PC-3 (cell line): ENCODE results near the gene FAM9C. TPM values are rescaled to one million over a fixed set of nuclear protein-coding genes. Genes with fewer than 3 reads are reported as not detected.
A peak's percentile ranks its signal among the peaks of the same experiment; 100 is the strongest.
"Not testable (repeated sequence)": the region's sequence is repeated elsewhere in the genome, so short reads cannot be mapped to it uniquely, and the experiment has no call there.

Source experiments
- ATAC-seq: fragments of 200-7000 bp; cut with Tn5 transposase; 2 replicates; pipeline ENCODE4 v1.9.1; 2020; ENCODE audit warnings: mild to moderate bottlenecking, moderate library complexity
- BruUV-seq: library from RNA; stranded (reverse); fragments of 400-500 nt; replicated peaks from 2 replicates; lab custom pipeline; 2021; lab: Mats Ljungman, UMichigan
- CTCF ChIA-PET: fragments of 300-600 bp; sonication (Branson Sonifier 250); formaldehyde crosslinking; loops from one replicate; lab custom pipeline; 2022; ENCODE audit warnings: antibody characterized with exemption; lab: Charles Lee
- POLR2A ChIA-PET: fragments of 300-600 bp; sonication (Branson Sonifier 250); formaldehyde crosslinking; loops from one replicate; lab custom pipeline; 2022; ENCODE audit warnings: antibody characterized with exemption; ENCODE audit not compliant: unreplicated experiment; lab: Charles Lee
- DNase-seq: peaks from one replicate; pipeline ENCODE4 v3.0.0-alpha.2; 2015
- H2AFZ ChIP-seq: fragments of 300-600 bp; sonication (generic); 2 replicates; pipeline ENCODE4 v1.6.0; 2016; ENCODE audit warnings: antibody characterized with exemption, low read length
- H3F3A ChIP-seq: fragments of 300-600 bp; sonication (generic); one replicate; pipeline ENCODE4 v1.6.0; 2017; ENCODE audit warnings: antibody characterized with exemption, low read length, control low read depth, mild to moderate bottlenecking; ENCODE audit not compliant: unreplicated experiment
- H3K27ac ChIP-seq: fragments of 300-600 bp; sonication (generic); 2 replicates; pipeline ENCODE4 v1.5.1; 2016; ENCODE audit warnings: mild to moderate bottlenecking, low read length
- H3K27me3 ChIP-seq: fragments of 300-600 bp; sonication (generic); 2 replicates; pipeline ENCODE4 v1.6.1; 2016; ENCODE audit warnings: low read length, mixed read lengths
- H3K36me3 ChIP-seq: fragments of 300-600 bp; sonication (generic); 2 replicates; pipeline ENCODE4 v1.6.1; 2016; ENCODE audit warnings: low read depth, mixed run types, low read length, mixed read lengths
- H3K4me1 ChIP-seq: fragments of 300-600 bp; sonication (generic); 2 replicates; pipeline ENCODE4 v1.5.1; 2016; ENCODE audit warnings: low read length; ENCODE audit not compliant: insufficient read depth
- H3K4me2 ChIP-seq: fragments of 300-600 bp; sonication (generic); 2 replicates; pipeline ENCODE4 v1.6.0; 2016; ENCODE audit warnings: low read length
- H3K4me3 ChIP-seq: fragments of 300-600 bp; sonication (generic); 2 replicates; pipeline ENCODE4 v1.5.1; 2016; ENCODE audit warnings: mild to moderate bottlenecking, low read length, mixed read lengths
- H3K79me2 ChIP-seq: fragments of 300-600 bp; sonication (generic); 2 replicates; pipeline ENCODE4 v1.6.1; 2017; ENCODE audit warnings: low read length, mixed read lengths
- H3K9ac ChIP-seq: fragments of 300-600 bp; sonication (generic); 2 replicates; pipeline ENCODE4 v1.6.0; 2016; ENCODE audit warnings: mild to moderate bottlenecking, low read length
- H3K9me2 ChIP-seq: fragments of 300-600 bp; sonication (generic); replicated peaks from 2 replicates; pipeline ENCODE4 v1.6.1; 2016; ENCODE audit warnings: mixed run types, low read length, mixed read lengths
- H3K9me3 ChIP-seq: fragments of 300-600 bp; sonication (generic); 2 replicates; pipeline ENCODE4 v1.6.1; 2016; ENCODE audit warnings: low read length, mixed read lengths
- H4K20me1 ChIP-seq: fragments of 300-600 bp; sonication (generic); 2 replicates; pipeline ENCODE4 v1.6.1; 2016; ENCODE audit warnings: low read length, mixed read lengths
- CTCF ChIP-seq: fragments of 300-600 bp; sonication (generic); conservative IDR thresholded peaks from 2 replicates; pipeline ENCODE4 v1.5.1; 2017; ENCODE audit warnings: antibody characterized with exemption, low read depth, mild to moderate bottlenecking, low read length
- EZH2 ChIP-seq: fragments of 300-600 bp; sonication (generic); IDR thresholded peaks from one replicate; pipeline ENCODE4 v1.6.1; 2017; ENCODE audit warnings: antibody characterized with exemption, mild to moderate bottlenecking, low read length; ENCODE audit not compliant: unreplicated experiment
- EZH2phosphoT487 ChIP-seq: fragments of 300-600 bp; sonication (generic); IDR thresholded peaks from 2 replicates; pipeline ENCODE4 v1.6.1; 2018; ENCODE audit warnings: mild to moderate bottlenecking, antibody characterized with exemption, low read length, borderline replicate concordance
- intact Hi-C: fragments of 100-400 bp; cut with micrococcal nuclease; formaldehyde crosslinking; loops from 2 replicates; pipeline ENCODE4 v1.9.0; 2023
- total RNA-seq: library from RNA; depleted of rRNA; stranded (reverse); fragments of >200 nt; gene quantifications from 2 replicates; pipeline ENCODE4 v1.2.3, GENCODE V29; 2014

Gene FAM9C
- total RNA-seq, 1 experiment from 2014 or later: not detected

GRCh38 chrX:13086076-13086475, 41.7 kb upstream of the FAM9C start:
- Histone ChIP-seq H3K4me1 (peaks cover 20% of the 10 kb centered on the region), H3K9me2 (no peaks in the 10 kb centered on the region), H3K9ac (peak overlapping the region; percentile 59; the same call in 1 of the 2 replicates), H4K20me1 (no peaks in the 10 kb centered on the region), H3F3A (no peaks in the 10 kb centered on the region), H3K27me3 (no peaks in the 10 kb centered on the region), H3K36me3 (no peaks in the 10 kb centered on the region), H3K4me2 (no peak overlapping the region), H2AFZ (no peak overlapping the region), H3K79me2 (no peaks in the 10 kb centered on the region), H3K27ac (peak overlapping the region; percentile 95), H3K4me3 (no peak overlapping the region), H3K9me3 (no peaks in the 10 kb centered on the region)
- CTCF ChIA-PET: no interaction called here
- no TSS peak for BruUV-seq
- POLR2A ChIA-PET: no interaction called here
- intact Hi-C loops: no loop called here
- no peak for ATAC-seq
- no peak for DNase-seq
- no peak for TF ChIP-seq EZH2
- no peak for TF ChIP-seq CTCF
- no peak for TF ChIP-seq EZH2phosphoT487

- TF ChIP-seq CTCF (no peak), EZH2phosphoT487 (no peak), EZH2 (no peak)
- CTCF ChIA-PET: no interaction called here
Measured at GRCh38 chrX:13085526-13085925, 41.1 kb upstream of the FAM9C start.

GRCh38 chrX:13084611-13085010, 40.2 kb upstream of the FAM9C start:
- POLR2A ChIA-PET: no interaction called here
- intact Hi-C loops: no loop called here
- TF ChIP-seq EZH2phosphoT487: no peak
- no peak for TF ChIP-seq CTCF

More at GRCh38 chrX:13085526-13085925, 41.1 kb upstream of the FAM9C start:
- Histone ChIP-seq H4K20me1 (no peaks in the 10 kb centered on the region), H3K36me3 (no peaks in the 10 kb centered on the region), H3K27ac (no peak overlapping the region), H3F3A (no peaks in the 10 kb centered on the region), H3K4me1 (peaks cover 20% of the 10 kb centered on the region), H3K9me2 (no peaks in the 10 kb centered on the region), H3K4me3 (no peak overlapping the region), H3K27me3 (no peaks in the 10 kb centered on the region), H3K9me3 (no peaks in the 10 kb centered on the region), H2AFZ (no peak overlapping the region), H3K9ac (no peak overlapping the region), H3K79me2 (no peaks in the 10 kb centered on the region), H3K4me2 (no peak overlapping the region)
- intact Hi-C loops: no loop called here
- POLR2A ChIA-PET: no interaction called here
- no peak for DNase-seq
- BruUV-seq: no TSS peak
- ATAC-seq: no peak

GRCh38 chrX:13083755-13084326, 39.4 kb upstream of the FAM9C start:
- BruUV-seq, DNase-seq, ATAC-seq, H3K27me3 ChIP-seq, H3K27ac ChIP-seq, CTCF ChIA-PET, H3K9ac ChIP-seq, intact Hi-C loops, POLR2A ChIA-PET, H3K4me2 ChIP-seq, H3K36me3 ChIP-seq, H3K4me3 ChIP-seq, H4K20me1 ChIP-seq, H3K79me2 ChIP-seq, H2AFZ ChIP-seq, H3F3A ChIP-seq, H3K9me3 ChIP-seq, H3K9me2 ChIP-seq: not testable (repeated sequence)
- peaks cover 20% of the 10 kb centered on the region for H3K4me1 ChIP-seq

More at GRCh38 chrX:13084611-13085010, 40.2 kb upstream of the FAM9C start:
- no peaks in the 10 kb centered on the region for H3K9me2 ChIP-seq
- H2AFZ ChIP-seq: no peak overlapping the region
- H3K9ac ChIP-seq: no peak overlapping the region
- no peak overlapping the region for H3K4me3 ChIP-seq
- H3K4me2 ChIP-seq: no peak overlapping the region
- BruUV-seq: no TSS peak
- no peaks in the 10 kb centered on the region for H3F3A ChIP-seq
- H3K27ac ChIP-seq: no peak overlapping the region
- DNase-seq (no peak), ATAC-seq (no peak)
- CTCF ChIA-PET: no interaction called here
- H3K9me3 ChIP-seq: no peaks in the 10 kb centered on the region
- no peaks in the 10 kb centered on the region for H3K79me2 ChIP-seq
- peaks cover 20% of the 10 kb centered on the region for H3K4me1 ChIP-seq
- H3K36me3 ChIP-seq: no peaks in the 10 kb centered on the region
- H4K20me1 ChIP-seq: no peaks in the 10 kb centered on the region
- no peaks in the 10 kb centered on the region for H3K27me3 ChIP-seq
